GM19455 (cell line): ENCODE measurements around the gene SPRYD3.
"Not testable (repeated sequence)": the region's sequence is repeated elsewhere in the genome, so short reads cannot be mapped to it uniquely, and the experiment has no call there.

ENCODE experiments used
- ATAC-seq: cut with Tn5 transposase; IDR thresholded peaks from one replicate; pipeline ENCODE4 v1.9.1; 2021; ENCODE audit not compliant: unreplicated experiment

SPRYD3 gene, protein sequence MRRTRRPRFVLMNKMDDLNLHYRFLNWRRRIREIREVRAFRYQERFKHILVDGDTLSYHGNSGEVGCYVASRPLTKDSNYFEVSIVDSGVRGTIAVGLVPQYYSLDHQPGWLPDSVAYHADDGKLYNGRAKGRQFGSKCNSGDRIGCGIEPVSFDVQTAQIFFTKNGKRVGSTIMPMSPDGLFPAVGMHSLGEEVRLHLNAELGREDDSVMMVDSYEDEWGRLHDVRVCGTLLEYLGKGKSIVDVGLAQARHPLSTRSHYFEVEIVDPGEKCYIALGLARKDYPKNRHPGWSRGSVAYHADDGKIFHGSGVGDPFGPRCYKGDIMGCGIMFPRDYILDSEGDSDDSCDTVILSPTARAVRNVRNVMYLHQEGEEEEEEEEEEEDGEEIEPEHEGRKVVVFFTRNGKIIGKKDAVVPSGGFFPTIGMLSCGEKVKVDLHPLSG

DNA sequence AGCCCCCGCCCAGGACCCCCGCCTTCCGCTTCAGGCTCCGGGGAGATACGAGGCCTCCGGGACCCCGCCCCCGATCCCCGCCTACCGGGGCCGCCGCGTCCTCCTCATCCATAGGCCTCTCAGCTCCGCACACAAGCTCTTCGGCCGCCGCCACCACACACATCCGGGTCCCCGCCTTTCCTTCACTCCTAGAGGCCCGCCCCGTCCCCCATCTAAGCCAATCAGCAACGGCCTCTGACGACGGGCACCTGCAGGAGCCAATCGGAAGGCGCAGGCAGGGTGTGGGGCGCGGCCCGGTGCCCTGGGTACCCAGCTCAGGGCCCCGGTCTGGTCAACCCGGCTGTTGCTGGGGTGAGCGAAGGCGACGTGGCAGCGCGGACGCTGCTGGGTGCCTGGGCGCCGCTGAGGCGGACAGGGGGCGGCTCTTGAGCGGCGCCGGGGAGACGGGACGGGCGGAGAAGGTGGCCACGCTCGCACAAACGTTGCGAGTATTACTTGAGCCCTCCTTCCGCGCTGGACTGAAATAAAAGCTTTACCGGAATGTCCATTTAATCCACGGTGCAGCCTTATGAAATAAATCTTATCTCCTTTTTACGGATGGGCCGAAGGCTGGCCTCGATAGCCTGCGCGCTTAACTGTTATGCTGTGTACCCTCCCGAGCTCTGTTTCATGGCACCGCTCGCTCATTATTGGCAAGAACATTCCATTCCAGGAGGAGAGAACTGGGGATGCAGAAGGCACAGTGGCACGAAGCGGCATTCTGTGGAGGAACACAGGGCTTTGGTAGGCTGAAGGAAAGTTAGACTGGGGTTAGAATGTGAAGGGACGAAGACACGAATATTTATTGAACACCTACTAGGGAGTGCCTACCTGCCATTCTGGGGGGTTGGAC lies at the start of gene SPRYD3:
Gene SPRYD3 (minus strand): TSS at position 165 of the 892 bp plus-strand sequence. CDS start 57 bp downstream, at position 108.
- ATAC-seq: peak; percentile 98

DNA sequence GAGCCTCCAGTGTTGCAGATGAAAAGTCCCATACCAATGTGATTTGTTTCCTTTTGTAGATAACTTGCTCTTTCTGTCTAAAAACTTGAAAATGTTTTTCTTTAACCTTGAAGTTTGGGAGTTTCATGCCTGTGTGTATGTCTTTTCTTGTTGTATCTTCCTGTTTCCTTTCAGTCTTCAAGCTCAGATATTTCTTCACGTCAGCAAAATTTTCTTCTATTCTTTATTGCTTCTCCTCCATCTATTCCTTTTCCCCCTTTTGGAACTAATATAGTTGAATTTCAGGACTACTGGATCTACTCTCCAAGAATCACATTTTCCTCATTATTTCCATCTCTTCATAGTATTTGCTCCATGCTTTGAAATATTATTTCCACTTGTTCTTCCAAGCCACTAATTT lies 48.0 kb upstream of the SPRYD3 start:
- ATAC-seq: no peak

DNA sequence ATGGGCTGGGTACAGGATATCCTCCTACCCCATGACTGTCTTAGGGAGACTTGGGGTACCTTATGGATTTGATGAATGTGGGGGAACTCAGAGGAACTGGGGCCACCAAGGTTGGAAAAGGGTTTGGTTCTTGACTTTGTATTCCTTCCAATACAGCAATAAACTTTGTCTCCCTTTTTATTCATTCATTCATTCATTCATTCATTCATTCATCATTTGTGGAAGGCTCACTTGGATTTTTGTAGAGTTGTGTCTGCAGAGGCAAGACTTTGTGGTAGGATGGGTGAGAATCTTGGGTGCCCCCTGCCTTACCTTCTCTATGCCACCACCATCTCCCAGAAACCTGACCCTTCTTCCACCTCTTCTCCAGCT lies 45.1 kb upstream of the SPRYD3 start:
- no peak for ATAC-seq

DNA sequence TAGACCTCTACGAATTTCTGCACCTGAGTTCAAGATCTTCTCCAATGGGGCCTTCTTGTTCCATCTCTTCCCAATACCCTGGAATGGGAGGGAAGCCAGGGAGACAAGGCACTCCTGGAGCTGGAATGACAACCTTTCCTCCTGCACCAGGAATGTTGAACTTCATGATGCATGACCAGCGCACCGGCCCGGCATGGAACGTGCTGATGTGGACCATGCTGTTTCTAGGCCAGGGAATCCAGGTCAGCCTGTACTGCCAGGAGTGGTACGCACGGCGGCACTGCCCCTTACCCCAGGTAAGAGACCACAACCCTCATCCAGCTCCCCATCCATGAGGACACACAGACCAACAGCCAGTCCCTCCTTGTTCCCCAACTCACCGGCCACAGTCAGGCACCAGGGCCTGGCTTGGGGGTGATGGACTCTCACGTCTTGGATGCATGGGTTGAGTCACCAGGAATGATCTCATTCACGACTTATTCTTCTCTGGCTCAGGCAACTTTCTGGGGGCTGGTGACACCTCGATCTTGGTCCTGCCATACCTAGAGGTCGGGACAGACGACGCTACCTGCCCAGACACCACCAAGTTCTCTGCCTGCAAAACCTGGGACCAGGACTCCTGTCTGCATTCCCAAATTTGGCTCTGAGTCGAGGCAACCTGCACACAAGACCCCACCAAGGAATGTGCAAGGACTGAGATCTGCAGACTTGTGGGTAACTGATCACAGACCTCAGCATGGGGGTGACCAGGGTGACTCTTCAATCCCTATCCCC lies 44.6 kb upstream of the SPRYD3 start:
- ATAC-seq: no peak

GRCh38 chr12:53122961-53123468 lies 43.8 kb upstream of the SPRYD3 start:
- no peak for ATAC-seq

- ATAC-seq: no peak
Observed at GRCh38 chr12:53120685-53121525, 41.7 kb upstream of the SPRYD3 start.

GRCh38 chr12:53118751-53119300 lies 39.6 kb upstream of the SPRYD3 start:
- no peak for ATAC-seq

- ATAC-seq: no peak
Observed at GRCh38 chr12:53115891-53116648, 36.9 kb upstream of the SPRYD3 start.

- no peak for ATAC-seq
Observed at GRCh38 chr12:53115112-53115890, 36.1 kb upstream of the SPRYD3 start.

GRCh38 chr12:53113951-53114350 lies 34.8 kb upstream of the SPRYD3 start:
- ATAC-seq: no peak

GRCh38 chr12:53113136-53113705 lies 34.0 kb upstream of the SPRYD3 start:
- ATAC-seq: no peak

GRCh38 chr12:53112431-53112830 lies 33.2 kb upstream of the SPRYD3 start:
- not testable (repeated sequence) for ATAC-seq

- no peak for ATAC-seq
Observed at GRCh38 chr12:53107122-53107521, 27.9 kb upstream of the SPRYD3 start.

GRCh38 chr12:53105712-53106439 lies 26.7 kb upstream of the SPRYD3 start:
- ATAC-seq: no peak

DNA sequence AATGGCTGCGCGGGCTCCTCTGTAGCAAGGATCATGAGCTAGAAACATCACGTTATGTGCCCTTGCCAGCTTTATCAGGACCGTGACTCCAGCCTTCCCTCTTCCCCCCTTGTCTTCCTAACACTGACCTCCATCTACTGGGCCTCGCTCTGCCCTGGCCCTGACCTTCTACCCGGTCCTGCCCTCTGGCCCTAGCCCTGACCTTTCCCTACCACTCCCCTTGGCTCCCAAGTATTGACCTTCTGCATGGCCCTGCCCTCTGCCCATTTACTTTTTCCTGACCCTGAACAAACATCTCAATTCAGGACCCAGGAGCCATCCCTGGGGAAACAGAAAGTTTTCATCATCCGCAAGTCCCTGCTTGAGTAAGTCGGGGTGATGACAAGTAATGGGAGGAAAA lies 26.1 kb upstream of the SPRYD3 start:
- ATAC-seq: no peak

GRCh38 chr12:53103860-53104305 lies 24.7 kb upstream of the SPRYD3 start:
- no peak for ATAC-seq
